HEK293T (cell line): ENCODE data around the gene SWI5.

Source experiments
- ARNT ChIP-seq: fragments of 450-650 bp; IDR thresholded peaks from 2 replicates; pipeline ENCODE4 v1.6.1; 2017; ENCODE audit warnings: mild to moderate bottlenecking
- BHLHE40 ChIP-seq: fragments of 450-650 bp; IDR thresholded peaks from 2 replicates; pipeline ENCODE4 v1.6.1; 2016; ENCODE audit warnings: mild to moderate bottlenecking, moderate library complexity, borderline replicate concordance
- CTBP1 ChIP-seq: fragments of 450-650 bp; IDR thresholded peaks from 2 replicates; pipeline ENCODE4 v1.6.1; 2016; ENCODE audit warnings: borderline replicate concordance
- ELF4 ChIP-seq: fragments of 450-650 bp; IDR thresholded peaks from 2 replicates; pipeline ENCODE4 v1.6.1; 2017; ENCODE audit warnings: antibody characterized with exemption
- FOXA1 ChIP-seq: fragments of 450-650 bp; IDR thresholded peaks from 2 replicates; pipeline ENCODE4 v1.6.1; 2016; ENCODE audit warnings: mild to moderate bottlenecking
- FOXK2 ChIP-seq: fragments of 450-650 bp; IDR thresholded peaks from 2 replicates; pipeline ENCODE4 v1.6.1; 2016; ENCODE audit warnings: mild to moderate bottlenecking
- FOXM1 ChIP-seq: fragments of 450-650 bp; IDR thresholded peaks from 2 replicates; pipeline ENCODE4 v1.6.1; 2017; ENCODE audit warnings: mild to moderate bottlenecking, borderline replicate concordance
- HDGF ChIP-seq: fragments of 450-650 bp; IDR thresholded peaks from 2 replicates; pipeline ENCODE4 v1.6.1; 2017; ENCODE audit warnings: antibody characterized with exemption, borderline replicate concordance
- L3MBTL2 ChIP-seq: fragments of 450-650 bp; conservative IDR thresholded peaks from 2 replicates; pipeline ENCODE4 v1.6.1; 2016; ENCODE audit warnings: mild to moderate bottlenecking
- LEF1 ChIP-seq: fragments of 450-650 bp; IDR thresholded peaks from 2 replicates; pipeline ENCODE4 v1.6.1; 2017; ENCODE audit warnings: mild to moderate bottlenecking, borderline replicate concordance
- SP1 ChIP-seq: fragments of 450-650 bp; IDR thresholded peaks from 2 replicates; pipeline ENCODE4 v1.6.1; 2017
- SUZ12 ChIP-seq: fragments of 450-650 bp; IDR thresholded peaks from 2 replicates; pipeline ENCODE4 v1.6.1; 2016; ENCODE audit warnings: mild to moderate bottlenecking
- TARDBP ChIP-seq: fragments of 450-650 bp; IDR thresholded peaks from 2 replicates; pipeline ENCODE4 v1.6.1; 2016

- TF ChIP-seq BHLHE40 (no peak), FOXM1 (no peak), L3MBTL2 (no peak), SP1 (no peak), TARDBP (no peak), ARNT (no peak), CTBP1 (no peak), SUZ12 (no peak), LEF1 (no peak), FOXK2 (no peak), FOXA1 (no peak), ELF4 (no peak), HDGF (no peak)
Measured at GRCh38 chr9:128231638-128232527, 44.2 kb upstream of the SWI5 start.
